WTC11 (cell line): Measurements from ENCODE around the gene TRPV6. TPM values are rescaled to one million over a fixed set of nuclear protein-coding genes. Genes with fewer than 3 reads are reported as not detected.

Experiments used
- ATAC-seq: fragments of 200-7000 bp; cut with Tn5 transposase; 2 replicates; pipeline ENCODE4 v1.10.0; 2021; ENCODE audit warnings: mild to moderate bottlenecking, moderate library complexity
- CTCF ChIA-PET: fragments of 300-600 bp; sonication (Branson Sonifier 250); formaldehyde crosslinking; loops from one replicate; lab custom pipeline; 2021; ENCODE audit warnings: antibody characterized with exemption; lab: Charles Lee
- POLR2A ChIA-PET: fragments of 350-600 bp; sonication (Branson Sonifier 250); formaldehyde crosslinking; loops from one replicate; lab custom pipeline; 2021; ENCODE audit warnings: antibody characterized with exemption; lab: Charles Lee
- DNase-seq: peaks from one replicate; pipeline ENCODE4 v3.0.0; 2021; ENCODE audit warnings: low spot score
- H3K27ac Mint-ChIP-seq: 2 replicates; pipeline ENCODE4 v1.8.0; 2021; ENCODE audit warnings: mixed read lengths
- H3K27me3 Mint-ChIP-seq: 2 replicates; pipeline ENCODE4 v1.8.0; 2021; ENCODE audit warnings: low read depth, mild to moderate bottlenecking, moderate library complexity, mixed read lengths
- H3K36me3 Mint-ChIP-seq: 2 replicates; pipeline ENCODE4 v1.8.0; 2021; ENCODE audit warnings: mixed read lengths
- H3K4me1 Mint-ChIP-seq: 2 replicates; pipeline ENCODE4 v1.8.0; 2022; ENCODE audit warnings: mixed read lengths
- H3K4me3 Mint-ChIP-seq: 2 replicates; pipeline ENCODE4 v1.8.0; 2021; ENCODE audit warnings: mild to moderate bottlenecking, moderate library complexity, mixed read lengths
- H3K9me3 Mint-ChIP-seq: 2 replicates; pipeline ENCODE4 v1.8.0; 2021; ENCODE audit warnings: mixed read lengths
- AFF4 ChIP-seq: sonication (generic); formaldehyde crosslinking; IDR thresholded peaks from 2 replicates; pipeline ENCODE4 v1.8.1; 2023; ENCODE audit warnings: mild to moderate bottlenecking, missing genetic modification reagents, borderline replicate concordance
- ATF6 ChIP-seq: sonication (generic); formaldehyde crosslinking; IDR thresholded peaks from 2 replicates; pipeline ENCODE4 v1.8.1; 2023; ENCODE audit warnings: mild to moderate bottlenecking, missing genetic modification reagents
- CREM ChIP-seq: sonication (generic); formaldehyde crosslinking; IDR thresholded peaks from 2 replicates; pipeline ENCODE4 v1.8.1; 2022; ENCODE audit warnings: mild to moderate bottlenecking, missing genetic modification reagents, moderate library complexity
- E2F1 ChIP-seq: sonication (generic); formaldehyde crosslinking; IDR thresholded peaks from 2 replicates; pipeline ENCODE4 v1.8.0; 2022; ENCODE audit warnings: mild to moderate bottlenecking, missing genetic modification reagents
- ELF4 ChIP-seq: sonication (generic); formaldehyde crosslinking; IDR thresholded peaks from 2 replicates; pipeline ENCODE4 v1.8.1; 2022; ENCODE audit warnings: low read depth, mild to moderate bottlenecking, moderate library complexity, missing genetic modification reagents
- FOXJ3 ChIP-seq: sonication (generic); formaldehyde crosslinking; IDR thresholded peaks from 2 replicates; pipeline ENCODE4 v1.9.0; 2021; ENCODE audit warnings: missing genetic modification reagents, mild to moderate bottlenecking, borderline replicate concordance
- FOXK1 ChIP-seq: sonication (generic); formaldehyde crosslinking; IDR thresholded peaks from 2 replicates; pipeline ENCODE4 v1.8.0; 2022; ENCODE audit warnings: mild to moderate bottlenecking, moderate library complexity, missing genetic modification reagents
- GTF2I ChIP-seq: fragments of 250-450 bp; sonication (Bioruptor Pico); conservative IDR thresholded peaks from 2 replicates; pipeline ENCODE4 v1.4.0; 2021; ENCODE audit warnings: mild to moderate bottlenecking
- HMGA2 ChIP-seq: fragments of 250-450 bp; sonication (Bioruptor Pico); IDR thresholded peaks from 2 replicates; pipeline ENCODE4 v1.4.0; 2021; ENCODE audit warnings: mild to moderate bottlenecking, moderate library complexity
- NFYB ChIP-seq: sonication (generic); formaldehyde crosslinking; conservative IDR thresholded peaks from 2 replicates; pipeline ENCODE4 v1.8.0; 2022; ENCODE audit warnings: low read depth, missing genetic modification reagents
- SP1 ChIP-seq: sonication (generic); formaldehyde crosslinking; conservative IDR thresholded peaks from 2 replicates; pipeline ENCODE4 v1.8.1; 2022; ENCODE audit warnings: missing genetic modification reagents
- USF1 ChIP-seq: sonication (generic); formaldehyde crosslinking; IDR thresholded peaks from 2 replicates; pipeline ENCODE4 v1.8.0; 2022; ENCODE audit warnings: mild to moderate bottlenecking, missing genetic modification reagents
- ZNF263 ChIP-seq: sonication (generic); formaldehyde crosslinking; IDR thresholded peaks from 2 replicates; pipeline ENCODE4 v1.8.1; 2022; ENCODE audit warnings: low read depth, mild to moderate bottlenecking, moderate library complexity, missing genetic modification reagents
- ZNF281 ChIP-seq: sonication (generic); formaldehyde crosslinking; IDR thresholded peaks from 2 replicates; pipeline ENCODE4 v1.8.0; 2023; ENCODE audit warnings: mild to moderate bottlenecking, missing genetic modification reagents
- ZNF532 ChIP-seq: fragments of 250-450 bp; sonication (Bioruptor Pico); IDR thresholded peaks from 2 replicates; pipeline ENCODE4 v1.9.0; 2021; ENCODE audit warnings: mild to moderate bottlenecking, borderline replicate concordance
- total RNA-seq: library from RNA; stranded (reverse); gene quantifications from 3 replicates; pipeline ENCODE4 v1.2.3, GENCODE V29; 2021

TRPV6 gene
- total RNA-seq, 1 experiment from 2014 or later, result 0.63 TPM

GRCh38 chr7:142917447-142917846 is 31.9 kb upstream of the TRPV6 start:
- ATAC-seq (no peak), DNase-seq (no peak)
- no peak overlapping the region for H3K27ac Mint-ChIP-seq
- no peaks in the 10 kb centered on the region for H3K27me3 Mint-ChIP-seq
- no peak overlapping the region for H3K4me3 Mint-ChIP-seq
- no peaks in the 10 kb centered on the region; the same call in 1 of the 2 replicates for H3K9me3 Mint-ChIP-seq
- ChIA-PET POLR2A (no interaction called here), CTCF (interaction anchor here (0.7 kb wide), 1 partner anchor 1597 kb away, joined by 3 read pairs; no protein-coding TSS in a partner anchor)
- H3K36me3 Mint-ChIP-seq, result no peaks in the 10 kb centered on the region
- H3K4me1 Mint-ChIP-seq, result no peaks in the 10 kb centered on the region
- no peak for TF ChIP-seq USF1 (CRISPR knock-in tag)
- TF ChIP-seq, all 79 proteins: peak for 0

- Mint-ChIP-seq H3K36me3 (no peaks in the 10 kb centered on the region), H3K4me1 (0 out of 2 replicates have a peak, but pooled peaks cover 2% of the 10 kb centered on the region), H3K27ac (no peak overlapping the region), H3K27me3 (no peaks in the 10 kb centered on the region), H3K9me3 (no peaks in the 10 kb centered on the region; the same call in 1 of the 2 replicates), H3K4me3 (no peak overlapping the region)
- no peak for DNase-seq
- no peak for ATAC-seq
- TF ChIP-seq SP1 (CRISPR knock-in tag) (no peak), ATF6 (no peak), FOXJ3 (CRISPR knock-in tag) (no peak), CREM (CRISPR knock-in tag) (no peak), ZNF281 (CRISPR knock-in tag) (no peak), ZNF263 (no peak), HMGA2 (CRISPR knock-in tag) (no peak), E2F1 (CRISPR knock-in tag) (no peak), AFF4 (no peak), FOXK1 (CRISPR knock-in tag) (no peak), GTF2I (CRISPR knock-in tag) (no peak), NFYB (no peak), ELF4 (CRISPR knock-in tag) (no peak), ZNF532 (CRISPR knock-in tag) (no peak)
- CTCF ChIA-PET, result interaction anchor here (0.7 to 1.9 kb wide), 7 partner anchors 9 to 1596 kb away, joined by 3 to 9 read pairs (median 3); no protein-coding TSS in a partner anchor
- POLR2A ChIA-PET, result interaction anchor here (0.7 kb wide), 1 partner anchor 47 kb away, joined by 4 read pairs; no protein-coding TSS in a partner anchor
These were observed 31.0 kb upstream of the TRPV6 start for GRCh38 chr7:142916508-142916907.
